Measurements from ENCODE around the gene CASZ1. TPM values are rescaled to one million over a fixed set of nuclear protein-coding genes. Genes with fewer than 3 reads are reported as not detected.

CASZ1 gene
- polyA plus RNA-seq, 3 donors, result 0.30 to 3.7 (median 0.50) TPM

DNA sequence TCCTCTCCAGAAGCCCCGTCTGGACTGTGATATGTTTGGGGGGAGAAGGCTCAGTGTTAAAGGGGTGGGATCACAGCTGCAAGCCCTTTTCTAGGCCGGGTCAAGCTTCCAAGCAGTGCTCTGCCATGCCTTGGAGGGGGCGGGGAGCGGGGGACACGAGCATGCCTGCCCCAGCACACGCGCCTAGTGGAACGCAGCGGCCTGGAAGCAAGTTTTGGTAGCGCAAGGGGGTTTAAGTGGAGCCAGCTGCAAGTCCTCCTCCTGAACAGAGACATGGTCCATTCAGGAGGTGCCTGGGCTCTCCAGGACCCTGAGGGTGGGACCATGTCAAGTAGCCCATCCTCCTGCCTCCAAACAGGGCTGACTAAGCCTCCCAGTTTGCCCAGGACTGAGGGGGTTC is 112.2 kb downstream of the CASZ1 start:
- intact Hi-C loops (cut with micrococcal nuclease), result no loop called here
- no peak for DNase-seq
- Histone ChIP-seq H4K20me1 (ENCODE audit: insufficient read depth, low read length) (peaks cover 3% of the 10 kb centered on the region), H3K27ac (ENCODE audit: low read depth in 1 of 2, low read length in 2 of 2) (no peak overlapping the region), H3K36me3 (replicated peaks in 1 of 2; ENCODE audit: control insufficient read depth in 1 of 2, insufficient read depth in 2 of 2, low read length in 2 of 2) (no peaks in the 10 kb centered on the region), H3K4me1 (ENCODE audit: control insufficient read depth in 1 of 2, insufficient read depth in 2 of 2, low read length in 2 of 2) (peaks cover 10 to 12% of the 10 kb centered on the region in 2 donors), H3K4me3 (replicated peaks in 1 of 3; ENCODE audit: low read depth in 2 of 3, low read length in 3 of 3) (no peak overlapping the region), H3K79me2 (ENCODE audit: insufficient read depth, low read length) (no peaks in the 10 kb centered on the region), H3K9me3 (replicated peaks in 1 of 2; ENCODE audit: control insufficient read depth in 1 of 2, insufficient read depth in 1 of 2, low read length in 2 of 2) (no peaks in the 10 kb centered on the region), H3K4me2 (replicated peaks; ENCODE audit: extremely low read depth, low read length, poor library complexity, severe bottlenecking) (no peak overlapping the region), H3K9ac (ENCODE audit: insufficient read depth, low read length, poor library complexity, severe bottlenecking) (no peak overlapping the region), H3K27me3 (ENCODE audit: control insufficient read depth in 2 of 2, insufficient read depth in 2 of 2, low read length in 2 of 2) (no peaks in the 10 kb centered on the region), H2AFZ (ENCODE audit: insufficient read depth, low read depth, low read length, poor library complexity, severe bottlenecking) (no peak overlapping the region)
- peaks cover 21% of the 10 kb centered on the region for H3K4me1 Mint-ChIP-seq
- H3K27ac Mint-ChIP-seq, result no peak overlapping the region
- peaks cover 2 to 10% (median 5%) of the 10 kb centered on the region in 3 donors for H3K27me3 Mint-ChIP-seq (ENCODE audit: low read depth in 3 of 3)
- H3K9me3 Mint-ChIP-seq, result no peaks in the 10 kb centered on the region
- TF ChIP-seq CTCF (IDR thresholded peaks at IDR 0.05), result no peak
- H3K36me3 Mint-ChIP-seq, result no peaks in the 10 kb centered on the region
- H3K4me3 Mint-ChIP-seq, result no peak overlapping the region
- WGBS (ENCODE audit: insufficient coverage), result 94% methylated on average over 10 of the region's 10 CpGs

DNA sequence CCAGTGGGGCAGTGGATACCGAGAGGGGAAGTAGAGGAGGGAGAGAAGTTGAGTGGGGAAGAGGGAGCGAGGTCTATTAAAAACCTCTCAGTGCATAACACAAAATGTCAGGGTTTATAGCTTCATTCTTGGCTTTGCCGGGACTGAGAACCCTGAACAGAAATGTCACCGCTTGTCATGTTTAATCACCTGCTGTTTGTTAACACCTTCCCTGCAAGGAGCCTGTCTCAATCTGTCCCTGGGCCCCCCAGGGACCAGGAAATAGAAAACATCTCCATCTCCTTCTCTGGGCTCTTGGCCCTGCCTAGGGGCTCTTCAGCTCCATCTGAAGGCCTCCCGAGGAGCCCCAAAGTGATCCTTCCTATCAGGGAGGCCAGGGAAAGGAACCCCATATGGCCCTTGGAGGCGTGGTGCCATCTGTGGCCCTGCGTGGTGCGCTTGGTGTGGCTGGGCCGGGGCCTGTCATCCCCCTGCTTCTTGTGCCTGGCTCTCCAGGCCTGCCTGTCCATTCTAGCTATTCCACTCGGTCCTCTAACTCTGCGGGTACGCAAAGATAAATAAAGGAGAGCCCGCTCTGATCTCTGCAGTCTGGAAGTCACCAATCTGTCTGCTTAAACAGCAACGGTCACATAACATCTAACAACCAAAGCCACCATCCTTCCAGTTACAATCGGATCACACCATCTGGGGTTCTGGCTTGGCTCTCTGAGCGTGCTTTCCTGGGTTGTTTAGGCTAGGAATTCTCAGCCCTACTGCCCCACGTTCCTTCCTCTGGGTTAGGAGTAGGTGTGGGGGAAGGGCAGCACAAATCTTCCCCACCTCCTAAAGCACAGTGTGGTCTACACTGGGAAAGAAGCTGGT is 113.8 kb downstream of the CASZ1 start:
- no peak overlapping the region for H3K27ac ChIP-seq (ENCODE audit: low read depth in 1 of 2, low read length in 2 of 2)
- no peak overlapping the region for H3K27ac Mint-ChIP-seq
- no peak overlapping the region for H3K4me3 Mint-ChIP-seq
- no peaks in the 10 kb centered on the region for H3K4me1 ChIP-seq (ENCODE audit: control insufficient read depth in 1 of 2, insufficient read depth in 2 of 2, low read length in 2 of 2)
- no peak for TF ChIP-seq CTCF (IDR thresholded peaks at IDR 0.05)
- no peaks in the 10 kb centered on the region for H3K36me3 Mint-ChIP-seq
- H3K9ac ChIP-seq (ENCODE audit: insufficient read depth, low read length, poor library complexity, severe bottlenecking), result no peak overlapping the region
- peaks cover 5% of the 10 kb centered on the region for H3K4me1 Mint-ChIP-seq
- intact Hi-C loops (cut with micrococcal nuclease), result no loop called here
- H3K27me3 Mint-ChIP-seq (ENCODE audit: low read depth in 3 of 3), result peaks cover 0 to 10% (median 6%) of the 10 kb centered on the region in 3 donors
- H4K20me1 ChIP-seq (ENCODE audit: insufficient read depth, low read length), result peaks cover 3% of the 10 kb centered on the region
- H2AFZ ChIP-seq (ENCODE audit: insufficient read depth, low read depth, low read length, poor library complexity, severe bottlenecking), result no peak overlapping the region
- H3K27me3 ChIP-seq (ENCODE audit: control insufficient read depth in 2 of 2, insufficient read depth in 2 of 2, low read length in 2 of 2), result no peaks in the 10 kb centered on the region
- no peak overlapping the region for H3K4me2 ChIP-seq (replicated peaks; ENCODE audit: extremely low read depth, low read length, poor library complexity, severe bottlenecking)
- no peaks in the 10 kb centered on the region for H3K9me3 Mint-ChIP-seq
- DNase-seq, result no peak
- WGBS (ENCODE audit: insufficient coverage), result 88% methylated on average over 12 of the region's 17 CpGs
- H3K36me3 ChIP-seq (replicated peaks in 1 of 2; ENCODE audit: control insufficient read depth in 1 of 2, insufficient read depth in 2 of 2, low read length in 2 of 2), result no peaks in the 10 kb centered on the region
- no peaks in the 10 kb centered on the region for H3K79me2 ChIP-seq (ENCODE audit: insufficient read depth, low read length)
- no peaks in the 10 kb centered on the region for H3K9me3 ChIP-seq (replicated peaks in 1 of 2; ENCODE audit: control insufficient read depth in 1 of 2, insufficient read depth in 1 of 2, low read length in 2 of 2)
- no peak overlapping the region for H3K4me3 ChIP-seq (replicated peaks in 1 of 3; ENCODE audit: low read depth in 2 of 3, low read length in 3 of 3)

Data from CD14-positive monocyte (primary cell).